K562 (cell line): Measurements from ENCODE around the gene CTNS. TPM values are rescaled to one million over a fixed set of nuclear protein-coding genes. Genes with fewer than 3 reads are reported as not detected.

Experiments
- ATAC-seq: fragments of 200-7000 bp; cut with Tn5 transposase; 3 replicates; pipeline ENCODE4 v1.9.1; 2020; ENCODE audit warnings: moderate library complexity
- BruUV-seq: library from RNA; stranded (reverse); fragments of 400-500 nt; replicated peaks from 2 replicates; lab custom pipeline; 2021; lab: Mats Ljungman, UMichigan
- CTCF ChIA-PET: fragments of 300-600 bp; formaldehyde crosslinking; extraction: SDS; loops from one replicate; lab custom pipeline; 2021; ENCODE audit warnings: low intra/inter-chr PET ratio; lab: Yijun Ruan, JAX
- POLR2A ChIA-PET: fragments of 300-600, 350-650 bp; sonication (Branson Sonifier 250); formaldehyde crosslinking; extraction: SDS; loops from one replicate; lab custom pipeline; 2021; ENCODE audit warnings: antibody characterized with exemption, inconsistent platforms; lab: Yijun Ruan, JAX
- DNase-seq, 4 experiments: peaks; one replicate each; pipeline versions ENCODE4 v3.0.0 to v3.0.0-alpha.2; 2011 to 2018; ENCODE audit warnings: low spot score in 3 of 4, mixed read lengths in 3 of 4; ENCODE audit errors: extremely low read depth in 1 of 4
- FAIRE-seq: peaks from 2 replicates; lab custom pipeline; 2011; peaks lifted over from hg19 to GRCh38; lab: Jason Lieb, UNC
- H2AFZ ChIP-seq: 2 replicates; pipeline ENCODE4 v1.6.0; 2011; ENCODE audit warnings: low read depth, low read length, control low read depth, inconsistent platforms
- H3K27ac ChIP-seq: fragments of 200-600 bp; 3 replicates; pipeline ENCODE4 v1.8.0; 2011; ENCODE audit warnings: low read depth, mild to moderate bottlenecking, control low read depth, inconsistent platforms, low read length, moderate library complexity, mixed read lengths; ENCODE audit errors: extremely low read depth
- H3K27me3 ChIP-seq, 2 experiments: fragments of 300-600 bp in 1 of 2; 2 replicates in 1 of 2; 3 replicates in 1 of 2; pipeline versions ENCODE4 v1.6.0 to v1.8.0; 2011; ENCODE audit warnings: inconsistent platforms in 2 of 2, low read length in 2 of 2, mild to moderate bottlenecking in 1 of 2, mixed read lengths in 1 of 2, moderate library complexity in 1 of 2; ENCODE audit not compliant: control insufficient read depth in 2 of 2, insufficient read depth in 2 of 2
- H3K36me3 ChIP-seq: fragments of 300-600 bp; 3 replicates; pipeline ENCODE4 v1.8.0; 2011; ENCODE audit warnings: mild to moderate bottlenecking, low read length, inconsistent platforms; ENCODE audit not compliant: control insufficient read depth, insufficient read depth
- H3K4me1 ChIP-seq, 2 experiments: fragments of 200-600 bp in 1 of 2; replicated peaks in 1 of 2; 2 replicates in 1 of 2; 3 replicates in 1 of 2; pipeline versions ENCODE4 v1.5.1 to v1.8.0; 2011; ENCODE audit warnings: inconsistent platforms in 2 of 2, low read length in 2 of 2, mild to moderate bottlenecking in 1 of 2, mixed read lengths in 1 of 2, moderate library complexity in 1 of 2; ENCODE audit not compliant: control insufficient read depth in 2 of 2, insufficient read depth in 2 of 2
- H3K4me2 ChIP-seq: 2 replicates; pipeline ENCODE4 v1.6.1; 2011; ENCODE audit warnings: low read length, control low read depth, inconsistent platforms, mixed read lengths; ENCODE audit not compliant: insufficient read depth
- H3K4me3 ChIP-seq: fragments of 200-600 bp; sonication (generic), shearing (Covaris generic); 2 replicates; pipeline ENCODE4 v1.5.1; 2016; ENCODE audit warnings: control low read depth, inconsistent platforms
- H3K79me2 ChIP-seq: fragments of 200-600 bp; 3 replicates; pipeline ENCODE4 v1.8.0; 2011; ENCODE audit warnings: low read length, inconsistent platforms; ENCODE audit not compliant: control insufficient read depth, insufficient read depth
- H3K9ac ChIP-seq, 2 experiments: 2 replicates each; pipeline versions ENCODE4 v1.6.0 to v1.6.1; 2011; ENCODE audit warnings: low read depth in 2 of 2, low read length in 2 of 2, control low read depth in 1 of 2, inconsistent platforms in 1 of 2, mild to moderate bottlenecking in 1 of 2, mixed read lengths in 1 of 2; ENCODE audit not compliant: insufficient read depth in 1 of 2
- H3K9me1 ChIP-seq: one replicate; pipeline ENCODE4 v1.6.0; 2011; ENCODE audit warnings: inconsistent platforms, mild to moderate bottlenecking, low read length, moderate library complexity; ENCODE audit not compliant: control insufficient read depth, insufficient read depth
- H3K9me3 ChIP-seq: replicated peaks from 2 replicates; pipeline ENCODE4 v1.5.1; 2011; ENCODE audit warnings: low read depth, low read length, inconsistent platforms; ENCODE audit not compliant: control insufficient read depth, insufficient read depth
- H4K20me1 ChIP-seq: replicated peaks from 2 replicates; pipeline ENCODE4 v1.6.1; 2011; ENCODE audit warnings: low read length, inconsistent platforms, mixed read lengths; ENCODE audit not compliant: control insufficient read depth, insufficient read depth
- HOXB6 ChIP-seq: fragments of 250-450 bp; sonication (Bioruptor Pico); IDR thresholded peaks from 2 replicates; pipeline ENCODE4 v1.5.1; 2022; ENCODE audit warnings: mild to moderate bottlenecking, borderline replicate concordance
- ZC3H8 ChIP-seq: fragments of 450-650 bp; IDR thresholded peaks from 2 replicates; pipeline ENCODE4 v1.6.1; 2017
- ZNF232 ChIP-seq: sonication (generic); formaldehyde crosslinking; IDR thresholded peaks from 2 replicates; pipeline ENCODE4 v1.8.0; 2022; ENCODE audit warnings: mild to moderate bottlenecking, missing genetic modification reagents
- WGBS: fragments of 100-300 bp; shearing (Covaris generic); methylation state at CpG from one replicate; pipeline ENCODE4 v1.1.6; 2016; ENCODE audit warnings: low coverage, mixed read lengths; ENCODE audit not compliant: insufficient coverage; ENCODE audit errors: missing lambda C conversion rate; 5-methylcytosine and 5-hydroxymethylcytosine counted together
- in situ Hi-C: fragments of 300-500 bp; cut with MboI; formaldehyde crosslinking; loops from 4 replicates; pipeline ENCODE4 v1.15.0; 2018; ENCODE audit warnings: inconsistent platforms, mixed read lengths
- intact Hi-C: fragments of 100-400 bp; cut with micrococcal nuclease; formaldehyde crosslinking; loops from 2 replicates; pipeline ENCODE4 v1.14.2; 2022
- polyA plus RNA-seq, 8 experiments: library from polyadenylated mRNA; depleted of rRNA in 4 of 8; stranded (reverse) in 5 of 8; unstranded in 3 of 8; fragments of >200 nt; fragmentation: Nextera tagmentation in 2 of 8; fragmentation: Illumina TruSeq in 1 of 8; extraction: Ambion mirVana in 2 of 8; extraction: Trizol in 1 of 8; gene quantifications; 2 replicates each; pipeline versions ENCODE4 v1.2.1 to v1.2.3, GENCODE V29; 2011 to 2014; ENCODE audit warnings: inconsistent platforms in 1 of 8, missing spikeins in 1 of 8
- total RNA-seq, 7 experiments: library from RNA; depleted of rRNA in 6 of 7; stranded (reverse); fragments of >200 nt in 6 of 7; fragmentation: Illumina TruSeq in 2 of 7; extraction: Trizol in 2 of 7; gene quantifications; 2 replicates each; pipeline versions ENCODE4 v1.2.1 to v1.2.3, GENCODE V29; 2011 to 2021; ENCODE audit warnings: low replicate concordance in 1 of 7

Gene CTNS
- total and polyA plus RNA-seq, 9 of the 15 experiments (the other 6 are each of a cell fraction or from before 2014, with no cell fraction given), result 0.66 to 8.4 (median 4.9) TPM

DNA sequence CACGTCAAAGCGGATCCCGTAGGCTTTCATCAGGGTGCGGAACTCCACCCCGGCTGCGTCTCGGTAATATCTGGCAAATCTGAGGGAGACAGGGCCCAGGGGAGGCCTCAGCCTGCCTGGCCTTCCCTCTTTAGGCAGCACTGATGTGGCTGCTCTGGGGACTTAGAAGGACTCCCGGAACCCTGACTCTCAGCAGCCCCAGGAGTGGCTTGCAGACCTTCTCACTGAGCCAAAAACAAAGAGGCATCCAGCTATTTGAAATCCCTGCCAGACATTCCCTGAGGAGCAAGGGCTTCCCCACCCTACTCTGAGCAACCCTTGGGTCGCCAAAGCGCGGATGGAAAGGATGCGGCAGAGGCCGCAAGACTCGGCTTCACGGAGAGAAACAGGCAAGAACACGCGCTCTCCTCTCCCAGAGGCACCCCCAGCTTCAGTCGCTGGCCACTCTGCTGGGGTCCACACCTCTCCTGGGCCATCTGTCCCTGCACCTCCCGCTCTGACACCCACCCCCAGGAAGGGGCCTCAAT is 51.5 kb downstream of the CTNS start (continued):
- TF ChIP-seq ZC3H8 (no peak), ZNF232 (no peak)

DNA sequence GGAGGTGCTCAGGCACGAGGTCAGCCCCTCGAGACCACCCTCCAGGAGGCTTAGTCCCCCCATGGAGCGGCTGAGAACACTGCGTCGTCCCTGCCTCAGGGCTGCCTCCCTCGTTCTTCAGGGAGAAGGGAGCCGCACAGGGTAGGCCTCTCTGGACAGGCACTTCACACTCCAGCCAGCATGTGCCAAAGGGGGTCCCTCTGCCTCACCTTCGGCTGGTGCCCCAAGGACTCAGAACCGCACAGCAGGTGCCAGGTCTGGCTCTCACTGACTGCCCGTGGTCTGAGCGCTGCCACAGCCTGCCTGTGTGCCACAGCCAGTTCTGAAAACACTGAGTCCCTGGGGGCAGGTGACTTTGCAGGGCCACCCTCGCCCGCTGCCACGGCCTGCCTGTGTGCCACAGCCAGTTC is 52.3 kb downstream of the CTNS start:
- ChIA-PET CTCF (no interaction called here), POLR2A (no interaction called here)
- no peak for DNase-seq
- TF ChIP-seq HOXB6 (CRISPR knock-in tag), result no peak
- Histone ChIP-seq H2AFZ (no peak overlapping the region), H3K9ac (no peak overlapping the region), H3K27ac (no peak overlapping the region), H3K27me3 (no peaks in the 10 kb centered on the region), H3K9me1 (no peaks in the 10 kb centered on the region), H3K36me3 (no peaks in the 10 kb centered on the region), H3K9me3 (no peaks in the 10 kb centered on the region), H3K4me1 (peaks cover 0 to 28% of the 10 kb centered on the region in 2 experiments; a peak in 2 of 5 replicates), H3K4me2 (no peak overlapping the region), H3K79me2 (no peaks in the 10 kb centered on the region), H4K20me1 (no peaks in the 10 kb centered on the region), H3K4me3 (no peak overlapping the region)
- BruUV-seq, result no TSS peak
- no peak for FAIRE-seq
- in situ Hi-C loops, result no loop called here
- intact Hi-C loops, result loop anchor here (10.0 kb wide), 1 partner anchor 644 kb away; no protein-coding TSS in a partner anchor
- no peak for ATAC-seq
- 61% methylated on average over 6 of the region's 14 CpGs for WGBS
